ENCODE results near the gene CDK18. TPM values are rescaled to one million over a fixed set of nuclear protein-coding genes. Genes with fewer than 3 reads are reported as not detected.

The CDK18 gene
- total RNA-seq, 1 experiment from 2014 or later = 38.5 TPM

DNA sequence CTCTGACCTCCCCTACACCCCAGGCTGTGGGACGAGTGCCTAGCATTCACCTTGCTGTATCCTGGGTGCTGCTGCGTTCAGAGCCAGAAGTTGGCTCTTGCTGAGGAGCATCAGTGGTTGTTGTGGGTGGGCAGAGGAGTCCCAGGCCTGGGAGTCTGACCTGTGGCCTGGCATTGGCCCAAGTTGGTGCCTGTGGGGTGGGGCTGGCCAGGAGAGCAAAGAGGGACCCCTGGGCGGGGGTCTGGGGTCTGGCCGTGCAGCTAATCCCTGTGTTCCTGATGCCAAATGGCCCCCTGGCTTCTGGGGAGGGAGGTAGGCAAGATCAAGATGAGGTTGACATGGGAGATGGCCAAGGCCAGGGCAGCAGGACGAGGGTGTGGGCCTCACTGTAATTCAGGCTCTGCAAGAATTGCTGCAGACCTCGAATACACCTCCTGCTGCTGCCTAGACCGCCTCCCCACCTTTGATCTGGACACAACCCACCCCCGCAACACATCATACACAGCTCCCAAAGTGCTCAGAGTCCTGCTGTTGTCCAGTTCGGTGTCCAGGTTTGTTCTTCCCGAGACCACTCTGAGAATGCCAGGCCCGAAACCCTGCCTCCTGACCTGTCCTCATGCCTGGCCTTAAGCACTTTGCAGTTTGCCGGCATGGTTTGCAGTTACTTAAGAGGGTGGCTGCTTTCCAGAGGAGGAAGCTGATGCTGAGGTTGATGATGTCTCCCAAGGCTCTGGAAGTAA is 28.7 kb downstream of the CDK18 start:
- Histone ChIP-seq H3K79me2 (ENCODE audit: insufficient read depth, low read length) (no peaks in the 10 kb centered on the region), H3K18ac (ENCODE audit: insufficient read length, low read depth, low read length) (no peak overlapping the region), H3K56ac (ENCODE audit: insufficient read length, low read depth, low read length) (no peak overlapping the region), H2BK15ac (ENCODE audit: low read depth, low read length) (no peak overlapping the region), H3K79me1 (ENCODE audit: insufficient read depth, low read depth, low read length, poor library complexity, severe bottlenecking) (no peaks in the 10 kb centered on the region), H3K4me2 (ENCODE audit: insufficient read depth, insufficient read length, low read length) (no peak overlapping the region), H2BK12ac (ENCODE audit: insufficient read length, low read depth, low read length) (no peak overlapping the region), H4K8ac (replicated peaks; ENCODE audit: insufficient read length, low read depth, low read length) (no peak overlapping the region), H2BK120ac (ENCODE audit: low read depth, low read length, poor library complexity, severe bottlenecking) (no peak overlapping the region), H3K4ac (ENCODE audit: low read depth, low read length) (no peak overlapping the region), H4K5ac (ENCODE audit: insufficient read length, low read depth, low read length) (no peak overlapping the region), H2BK5ac (ENCODE audit: insufficient read length, low read length) (no peak overlapping the region), H3K23ac (ENCODE audit: insufficient read length, low read depth, low read length) (no peak overlapping the region), H3K9me3 (ENCODE audit: control insufficient read depth, low read depth, low read length) (no peaks in the 10 kb centered on the region), H3K4me1 (ENCODE audit: insufficient read depth, low read length) (no peaks in the 10 kb centered on the region), H3K9ac (ENCODE audit: extremely low read depth, insufficient read length, low read length) (no peak overlapping the region), H4K20me1 (ENCODE audit: control insufficient read depth, insufficient read depth, insufficient read length) (no peaks in the 10 kb centered on the region), H3K27me3 (ENCODE audit: insufficient read depth, low read length) (no peaks in the 10 kb centered on the region; the same call in 1 of the 2 replicates), H3K14ac (ENCODE audit: insufficient read depth, low read length) (no peak overlapping the region), H3K23me2 (ENCODE audit: insufficient read length, low read depth, low read length, poor library complexity, severe bottlenecking) (no peaks in the 10 kb centered on the region), H2BK20ac (ENCODE audit: low read depth, low read length, poor library complexity, severe bottlenecking) (no peak overlapping the region), H2AK5ac (ENCODE audit: insufficient read length, low read length) (no peak overlapping the region), H3K27ac (ENCODE audit: insufficient read length, low read depth, low read length) (no peak overlapping the region), H4K91ac (ENCODE audit: insufficient read length, low read depth, low read length) (no peak overlapping the region), H2AFZ (ENCODE audit: low read length) (no peak overlapping the region), H3T11ph (ENCODE audit: low read length) (no peak overlapping the region)
- Mint-ChIP-seq H3K27me3 (ENCODE audit: low read depth) (peaks cover 44% of the 10 kb centered on the region), H3K36me3 (ENCODE audit: insufficient read depth in 1 of 3, low read depth in 3 of 3) (peaks cover 16 to 39% (median 25%) of the 10 kb centered on the region in 3 experiments; a peak in 6 of 7 replicates), H3K4me3 (no peak overlapping the region), H3K4me1 (peaks cover 8 to 25% of the 10 kb centered on the region in 2 experiments), H3K27ac (no peak overlapping the region), H3K9me3 (no peaks in the 10 kb centered on the region)
- no CpG with 5 or more reads among the region's 12 CpGs for WGBS (ENCODE audit: extremely low coverage, insufficient read length, low lambda C conversion rate)
- DNase-seq = no peak
- TF ChIP-seq, protein P1, sequence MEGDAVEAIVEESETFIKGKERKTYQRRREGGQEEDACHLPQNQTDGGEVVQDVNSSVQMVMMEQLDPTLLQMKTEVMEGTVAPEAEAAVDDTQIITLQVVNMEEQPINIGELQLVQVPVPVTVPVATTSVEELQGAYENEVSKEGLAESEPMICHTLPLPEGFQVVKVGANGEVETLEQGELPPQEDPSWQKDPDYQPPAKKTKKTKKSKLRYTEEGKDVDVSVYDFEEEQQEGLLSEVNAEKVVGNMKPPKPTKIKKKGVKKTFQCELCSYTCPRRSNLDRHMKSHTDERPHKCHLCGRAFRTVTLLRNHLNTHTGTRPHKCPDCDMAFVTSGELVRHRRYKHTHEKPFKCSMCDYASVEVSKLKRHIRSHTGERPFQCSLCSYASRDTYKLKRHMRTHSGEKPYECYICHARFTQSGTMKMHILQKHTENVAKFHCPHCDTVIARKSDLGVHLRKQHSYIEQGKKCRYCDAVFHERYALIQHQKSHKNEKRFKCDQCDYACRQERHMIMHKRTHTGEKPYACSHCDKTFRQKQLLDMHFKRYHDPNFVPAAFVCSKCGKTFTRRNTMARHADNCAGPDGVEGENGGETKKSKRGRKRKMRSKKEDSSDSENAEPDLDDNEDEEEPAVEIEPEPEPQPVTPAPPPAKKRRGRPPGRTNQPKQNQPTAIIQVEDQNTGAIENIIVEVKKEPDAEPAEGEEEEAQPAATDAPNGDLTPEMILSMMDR (conservative IDR thresholded peaks at IDR 0.05) = no peak
